SU-DHL-6 (cell line): ENCODE data around the gene TGFBR3L.

Experiments
- CTCF ChIP-seq: fragments of 200-600 bp; sonication (generic); IDR thresholded peaks from one replicate; pipeline ENCODE4 v1.5.1; 2017; ENCODE audit warnings: antibody characterized with exemption, mild to moderate bottlenecking, low read length, moderate library complexity; ENCODE audit not compliant: insufficient read depth, poor library complexity, severe bottlenecking
- EZH2phosphoT487 ChIP-seq: fragments of 200-600 bp; sonication (generic), shearing (Covaris generic); conservative IDR thresholded peaks from 2 replicates; pipeline ENCODE4 v1.6.1; 2018; ENCODE audit warnings: mild to moderate bottlenecking, antibody characterized with exemption, low read length, moderate library complexity, mixed read lengths

DNA sequence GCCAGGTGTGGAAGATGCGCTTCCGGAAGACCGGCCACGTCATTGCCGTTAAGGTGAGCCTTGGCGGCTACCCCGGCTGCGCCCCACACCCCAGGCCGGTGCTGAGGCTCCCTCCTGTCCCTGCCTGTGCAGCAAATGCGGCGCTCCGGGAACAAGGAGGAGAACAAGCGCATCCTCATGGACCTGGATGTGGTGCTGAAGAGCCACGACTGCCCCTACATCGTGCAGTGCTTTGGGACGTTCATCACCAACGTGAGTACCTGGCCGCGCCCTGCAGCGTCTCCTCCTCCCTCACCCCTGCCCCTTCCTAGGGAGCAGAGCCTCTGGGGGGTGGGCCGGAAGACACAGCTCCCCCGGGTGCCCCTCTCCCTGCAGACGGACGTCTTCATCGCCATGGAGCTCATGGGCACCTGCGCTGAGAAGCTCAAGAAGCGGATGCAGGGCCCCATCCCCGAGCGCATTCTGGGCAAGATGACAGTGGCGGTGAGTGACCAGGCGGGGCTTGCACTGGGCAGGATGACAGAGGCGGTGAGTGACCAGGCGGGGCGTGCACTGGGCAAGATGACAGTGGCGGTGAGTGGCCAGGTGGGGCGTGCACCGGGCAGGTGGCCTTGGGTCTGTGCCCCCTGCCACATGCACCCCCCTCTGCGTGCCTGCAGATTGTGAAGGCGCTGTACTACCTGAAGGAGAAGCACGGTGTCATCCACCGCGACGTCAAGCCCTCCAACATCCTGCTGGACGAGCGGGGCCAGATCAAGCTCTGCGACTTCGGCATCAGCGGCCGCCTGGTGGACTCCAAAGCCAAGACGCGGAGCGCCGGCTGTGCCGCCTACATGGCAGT is 4.1 kb upstream of the TGFBR3L start:
- TF ChIP-seq CTCF: no peak
- TF ChIP-seq EZH2phosphoT487: no peak
